ENCODE results near the gene MCF2L2.

MCF2L2 gene

GRCh38 chr3:183270344-183270743, 158.1 kb downstream of the MCF2L2 start:
- H2AFZ ChIP-seq (ENCODE audit: low read length, unreplicated experiment): no peak overlapping the region
- peaks cover 64% of the 10 kb centered on the region for H3K79me2 ChIP-seq (ENCODE audit: control insufficient read depth, insufficient read depth, low read length, unreplicated experiment)
- H3K36me3 ChIP-seq (ENCODE audit: insufficient read depth, low read length): peaks cover 16% of the 10 kb centered on the region
- H3K27ac ChIP-seq (ENCODE audit: low read depth, low read length): no peak overlapping the region
- H3K27me3 ChIP-seq (ENCODE audit: insufficient read depth, low read length): no peaks in the 10 kb centered on the region
- no peak overlapping the region for H3K4me3 ChIP-seq (ENCODE audit: low read depth, low read length)
- H3K4me1 ChIP-seq (ENCODE audit: control insufficient read depth, insufficient read depth, low read length, unreplicated experiment): peaks cover 26% of the 10 kb centered on the region

- peaks cover 25% of the 10 kb centered on the region for H3K4me1 ChIP-seq (ENCODE audit: control insufficient read depth, insufficient read depth, low read length, unreplicated experiment)
These were observed 159.1 kb downstream of the MCF2L2 start for GRCh38 chr3:183269345-183269744.

GRCh38 chr3:183268366-183268765, 160.1 kb downstream of the MCF2L2 start:
- no peaks in the 10 kb centered on the region for H3K27me3 ChIP-seq (ENCODE audit: insufficient read depth, low read length)
- H3K4me3 ChIP-seq (ENCODE audit: low read depth, low read length): no peak overlapping the region
- no peak overlapping the region for H3K27ac ChIP-seq (ENCODE audit: low read depth, low read length)
- H2AFZ ChIP-seq (ENCODE audit: low read length, unreplicated experiment): no peak overlapping the region
- H3K4me1 ChIP-seq (ENCODE audit: control insufficient read depth, insufficient read depth, low read length, unreplicated experiment): peaks cover 27% of the 10 kb centered on the region
- peaks cover 80% of the 10 kb centered on the region for H3K79me2 ChIP-seq (ENCODE audit: control insufficient read depth, insufficient read depth, low read length, unreplicated experiment)
- peaks cover 16% of the 10 kb centered on the region for H3K36me3 ChIP-seq (ENCODE audit: insufficient read depth, low read length)

More at GRCh38 chr3:183269345-183269744, 159.1 kb downstream of the MCF2L2 start:
- Histone ChIP-seq H3K79me2 (ENCODE audit: control insufficient read depth, insufficient read depth, low read length, unreplicated experiment) (peaks cover 74% of the 10 kb centered on the region), H3K27ac (ENCODE audit: low read depth, low read length) (no peak overlapping the region), H3K27me3 (ENCODE audit: insufficient read depth, low read length) (no peaks in the 10 kb centered on the region), H2AFZ (ENCODE audit: low read length, unreplicated experiment) (no peak overlapping the region), H3K4me3 (ENCODE audit: low read depth, low read length) (no peak overlapping the region), H3K36me3 (ENCODE audit: insufficient read depth, low read length) (peaks cover 16% of the 10 kb centered on the region)

GRCh38 chr3:183267140-183267539, 161.3 kb downstream of the MCF2L2 start:
- H3K36me3 ChIP-seq (ENCODE audit: insufficient read depth, low read length): peaks cover 16% of the 10 kb centered on the region
- no peak overlapping the region for H3K27ac ChIP-seq (ENCODE audit: low read depth, low read length)
- no peak overlapping the region for H3K4me3 ChIP-seq (ENCODE audit: low read depth, low read length)
- no peak overlapping the region for H2AFZ ChIP-seq (ENCODE audit: low read length, unreplicated experiment)
- H3K27me3 ChIP-seq (ENCODE audit: insufficient read depth, low read length): no peaks in the 10 kb centered on the region
- peaks cover 89% of the 10 kb centered on the region for H3K79me2 ChIP-seq (ENCODE audit: control insufficient read depth, insufficient read depth, low read length, unreplicated experiment)
- peaks cover 27% of the 10 kb centered on the region for H3K4me1 ChIP-seq (ENCODE audit: control insufficient read depth, insufficient read depth, low read length, unreplicated experiment)

GRCh38 chr3:183266454-183266853, 162.0 kb downstream of the MCF2L2 start:
- H2AFZ ChIP-seq (ENCODE audit: low read length, unreplicated experiment): no peak overlapping the region
- peaks cover 87% of the 10 kb centered on the region for H3K79me2 ChIP-seq (ENCODE audit: control insufficient read depth, insufficient read depth, low read length, unreplicated experiment)
- no peak overlapping the region for H3K4me3 ChIP-seq (ENCODE audit: low read depth, low read length)
- H3K27ac ChIP-seq (ENCODE audit: low read depth, low read length): peak overlapping the region; percentile 8; the same call in 1 of the 2 replicates
- peaks cover 27% of the 10 kb centered on the region for H3K4me1 ChIP-seq (ENCODE audit: control insufficient read depth, insufficient read depth, low read length, unreplicated experiment)
- no peaks in the 10 kb centered on the region for H3K27me3 ChIP-seq (ENCODE audit: insufficient read depth, low read length)
- peaks cover 16% of the 10 kb centered on the region for H3K36me3 ChIP-seq (ENCODE audit: insufficient read depth, low read length)

- H3K27ac ChIP-seq (ENCODE audit: low read depth, low read length): peak overlapping the region; percentile 69
- H3K27me3 ChIP-seq (ENCODE audit: insufficient read depth, low read length): no peaks in the 10 kb centered on the region
- peaks cover 30% of the 10 kb centered on the region for H3K4me1 ChIP-seq (ENCODE audit: control insufficient read depth, insufficient read depth, low read length, unreplicated experiment)
- no peak overlapping the region for H2AFZ ChIP-seq (ENCODE audit: low read length, unreplicated experiment)
- peaks cover 85% of the 10 kb centered on the region for H3K79me2 ChIP-seq (ENCODE audit: control insufficient read depth, insufficient read depth, low read length, unreplicated experiment)
- H3K4me3 ChIP-seq (ENCODE audit: low read depth, low read length): no peak overlapping the region
- H3K36me3 ChIP-seq (ENCODE audit: insufficient read depth, low read length): peaks cover 16% of the 10 kb centered on the region
These were observed 162.5 kb downstream of the MCF2L2 start for GRCh38 chr3:183265834-183266417.

GRCh38 chr3:183265157-183265642, 163.2 kb downstream of the MCF2L2 start:
- H3K27ac ChIP-seq (ENCODE audit: low read depth, low read length): peak overlapping the region; percentile 69
- no peak overlapping the region for H3K4me3 ChIP-seq (ENCODE audit: low read depth, low read length)
- no peak overlapping the region for H2AFZ ChIP-seq (ENCODE audit: low read length, unreplicated experiment)
- H3K79me2 ChIP-seq (ENCODE audit: control insufficient read depth, insufficient read depth, low read length, unreplicated experiment): peaks cover 85% of the 10 kb centered on the region
- H3K4me1 ChIP-seq (ENCODE audit: control insufficient read depth, insufficient read depth, low read length, unreplicated experiment): peaks cover 37% of the 10 kb centered on the region
- no peaks in the 10 kb centered on the region for H3K27me3 ChIP-seq (ENCODE audit: insufficient read depth, low read length)
- peaks cover 12% of the 10 kb centered on the region for H3K36me3 ChIP-seq (ENCODE audit: insufficient read depth, low read length)

GRCh38 chr3:183264268-183264667, 164.2 kb downstream of the MCF2L2 start:
- Histone ChIP-seq H3K27me3 (ENCODE audit: insufficient read depth, low read length) (no peaks in the 10 kb centered on the region), H2AFZ (ENCODE audit: low read length, unreplicated experiment) (no peak overlapping the region), H3K36me3 (ENCODE audit: insufficient read depth, low read length) (peaks cover 3% of the 10 kb centered on the region; the same call in 1 of the 2 replicates), H3K79me2 (ENCODE audit: control insufficient read depth, insufficient read depth, low read length, unreplicated experiment) (peaks cover 86% of the 10 kb centered on the region), H3K4me3 (ENCODE audit: low read depth, low read length) (no peak overlapping the region), H3K4me1 (ENCODE audit: control insufficient read depth, insufficient read depth, low read length, unreplicated experiment) (peaks cover 41% of the 10 kb centered on the region), H3K27ac (ENCODE audit: low read depth, low read length) (peak overlapping the region; percentile 69; the same call in 1 of the 2 replicates)

- 0 out of 2 replicates have a peak, but pooled peaks cover 3% of the 10 kb centered on the region for H3K36me3 ChIP-seq (ENCODE audit: insufficient read depth, low read length)
- peaks cover 41% of the 10 kb centered on the region for H3K4me1 ChIP-seq (ENCODE audit: control insufficient read depth, insufficient read depth, low read length, unreplicated experiment)
- peaks cover 84% of the 10 kb centered on the region for H3K79me2 ChIP-seq (ENCODE audit: control insufficient read depth, insufficient read depth, low read length, unreplicated experiment)
- H3K27ac ChIP-seq (ENCODE audit: low read depth, low read length): no peak overlapping the region
- no peaks in the 10 kb centered on the region for H3K27me3 ChIP-seq (ENCODE audit: insufficient read depth, low read length)
- H2AFZ ChIP-seq (ENCODE audit: low read length, unreplicated experiment): no peak overlapping the region
- H3K4me3 ChIP-seq (ENCODE audit: low read depth, low read length): no peak overlapping the region
These were observed 165.5 kb downstream of the MCF2L2 start for GRCh38 chr3:183262875-183263378.

- Histone ChIP-seq H3K4me1 (ENCODE audit: control insufficient read depth, insufficient read depth, low read length, unreplicated experiment) (peaks cover 37% of the 10 kb centered on the region), H2AFZ (ENCODE audit: low read length, unreplicated experiment) (no peak overlapping the region), H3K36me3 (ENCODE audit: insufficient read depth, low read length) (peaks cover 5% of the 10 kb centered on the region; the same call in 1 of the 2 replicates), H3K27ac (ENCODE audit: low read depth, low read length) (no peak overlapping the region), H3K79me2 (ENCODE audit: control insufficient read depth, insufficient read depth, low read length, unreplicated experiment) (peaks cover 82% of the 10 kb centered on the region), H3K27me3 (ENCODE audit: insufficient read depth, low read length) (no peaks in the 10 kb centered on the region), H3K4me3 (ENCODE audit: low read depth, low read length) (no peak overlapping the region)
These were observed 167.2 kb downstream of the MCF2L2 start for GRCh38 chr3:183261151-183261724.

All from ACC112 (cell line).